NCI-H2081 treated with DMSO at 0.1 percent for 48 hours (cell line): ENCODE data around the gene OPCML.

Experiments used
- DNase-seq: peaks from one replicate; lab custom pipeline; 2025; lab: John Stamatoyannopoulos, UW

The OPCML gene

GRCh38 chr11:132475026-132475425, 1057.3 kb downstream of the OPCML start:
- no peak for DNase-seq

GRCh38 chr11:132472411-132473172, 1059.7 kb downstream of the OPCML start:
- DNase-seq, result no peak

DNA sequence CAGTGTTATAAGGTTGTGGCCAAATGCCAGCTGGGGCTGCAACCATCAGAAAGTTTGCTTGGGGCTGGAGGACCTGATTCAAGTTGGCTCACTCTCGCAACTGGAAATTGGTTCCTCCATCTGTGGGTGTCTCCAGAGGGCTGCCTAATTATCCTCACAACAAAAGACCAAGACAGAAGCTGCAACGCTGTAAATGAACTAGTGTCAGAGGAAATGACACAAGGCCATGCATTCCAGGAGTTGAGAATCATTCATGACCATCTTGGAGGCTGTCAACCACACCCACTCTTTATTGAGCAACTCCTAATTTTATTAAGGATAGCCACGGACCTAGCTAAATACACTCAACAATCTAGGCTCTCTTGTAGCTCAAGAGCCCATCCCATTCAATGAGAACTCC, 1060.8 kb downstream of the OPCML start:
- no peak for DNase-seq

DNA sequence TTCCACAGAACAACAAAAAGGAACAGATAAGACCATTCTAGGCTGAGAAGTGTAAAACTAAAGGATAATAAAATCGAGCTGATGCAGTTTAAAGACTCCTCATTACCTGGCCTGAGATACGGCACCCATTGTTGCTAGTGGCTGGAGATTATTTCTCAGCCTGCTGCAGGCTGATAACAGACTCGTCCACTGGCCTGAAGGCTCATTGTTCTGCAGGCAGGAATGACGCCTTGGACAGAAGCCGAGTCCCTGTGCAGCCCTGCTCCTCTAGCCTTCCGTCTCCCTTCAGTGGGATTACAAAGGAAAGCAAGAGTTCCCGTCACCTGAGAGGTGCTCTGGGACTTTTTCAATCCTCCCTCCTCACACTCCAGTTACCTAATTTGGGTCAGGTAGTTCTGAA, 1065.3 kb downstream of the OPCML start:
- DNase-seq, result no peak

- DNase-seq, result no peak
Measured at GRCh38 chr11:132464939-132465338, 1067.4 kb downstream of the OPCML start.

GRCh38 chr11:132464003-132464342, 1068.3 kb downstream of the OPCML start:
- no peak for DNase-seq

GRCh38 chr11:132463295-132464002, 1068.9 kb downstream of the OPCML start:
- no peak for DNase-seq

DNA sequence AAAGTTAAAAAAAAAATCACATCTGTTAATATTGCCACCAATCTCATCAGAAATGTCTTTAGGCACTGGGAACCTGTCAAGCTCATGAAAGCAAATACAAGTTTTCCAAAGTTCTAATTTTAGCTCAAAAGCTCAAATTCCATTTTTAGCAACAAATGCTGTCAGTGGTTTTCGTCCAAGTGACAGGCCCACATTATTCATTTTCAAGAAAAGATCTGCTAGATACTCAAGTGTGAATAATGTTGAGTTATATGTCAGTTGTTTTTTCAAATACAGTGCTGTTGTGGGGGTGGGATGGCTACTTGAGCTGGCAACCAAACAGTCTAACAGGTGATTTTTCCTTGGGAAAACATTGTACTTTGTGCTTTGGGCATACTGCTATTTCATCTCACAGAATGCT, 1072.6 kb downstream of the OPCML start:
- DNase-seq, result no peak

GRCh38 chr11:132457445-132457844, 1074.9 kb downstream of the OPCML start:
- no peak for DNase-seq

- DNase-seq, result no peak
Measured at GRCh38 chr11:132456751-132457328, 1075.5 kb downstream of the OPCML start.

DNA sequence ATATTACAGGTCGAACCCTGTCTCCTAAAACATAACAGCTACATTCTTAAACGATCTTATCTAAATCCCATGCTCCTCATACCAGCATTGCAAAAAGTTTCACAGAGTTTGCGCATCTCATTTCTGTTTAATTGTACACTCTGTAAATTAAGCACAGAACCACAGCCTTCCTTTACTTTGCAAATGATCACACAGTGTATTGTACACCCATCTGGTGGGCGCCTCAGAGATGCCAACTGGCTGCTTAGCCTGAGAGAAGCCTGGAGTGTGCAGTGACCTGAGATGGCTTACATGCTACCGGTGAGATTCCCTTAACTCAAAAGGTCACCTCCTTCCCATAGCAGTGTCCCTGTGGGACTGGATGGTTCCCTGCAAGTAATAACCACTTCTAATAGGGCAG, 1077.3 kb downstream of the OPCML start:
- DNase-seq, result no peak

DNA sequence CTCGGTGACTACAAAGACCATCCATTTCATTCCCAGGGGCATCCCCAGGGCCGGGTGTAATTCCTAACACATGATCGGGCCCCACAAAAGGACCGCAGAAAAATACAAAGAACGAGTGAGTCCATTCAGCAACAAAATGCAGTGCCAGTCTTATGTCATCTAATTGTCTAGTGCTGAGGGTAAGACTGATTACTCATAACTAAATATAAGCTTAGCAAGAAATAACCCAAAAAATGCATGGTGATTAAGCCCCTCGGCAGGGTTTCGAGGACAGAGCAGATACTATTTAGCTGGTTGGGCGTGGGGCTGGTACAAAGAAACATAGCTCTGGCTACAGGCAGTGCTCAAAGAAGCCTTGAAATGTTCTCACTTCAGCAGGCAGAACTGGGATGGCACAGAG, 1078.9 kb downstream of the OPCML start:
- no peak for DNase-seq

GRCh38 chr11:132452616-132453015, 1079.7 kb downstream of the OPCML start:
- DNase-seq, result no peak

- DNase-seq, result no peak
Measured at GRCh38 chr11:132451942-132452601, 1080.2 kb downstream of the OPCML start.

- no peak for DNase-seq
Measured at GRCh38 chr11:132450631-132451030, 1081.7 kb downstream of the OPCML start.

- no peak for DNase-seq
Measured at GRCh38 chr11:132448334-132448995, 1083.8 kb downstream of the OPCML start.

DNA sequence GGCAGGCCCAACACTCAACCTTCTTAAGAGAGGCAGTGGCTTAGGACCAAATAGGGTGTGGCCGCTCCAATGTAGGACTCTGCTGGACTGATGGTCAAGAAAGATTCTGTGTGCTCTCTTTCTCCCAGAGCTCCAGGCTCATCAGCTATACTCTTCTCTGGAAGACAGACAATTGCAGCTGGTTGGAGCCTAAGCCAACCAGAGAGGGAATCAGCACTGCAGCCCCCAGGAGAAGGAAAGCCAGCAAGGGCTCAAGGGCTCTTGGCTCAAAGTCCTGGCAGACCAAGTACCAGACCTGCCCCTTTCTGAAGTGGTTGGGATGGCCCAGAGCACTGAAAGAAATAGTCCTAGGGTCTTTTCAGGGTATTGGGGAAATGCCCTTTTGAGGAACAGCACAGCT, 1084.5 kb downstream of the OPCML start:
- no peak for DNase-seq

- DNase-seq, result no peak
Measured at GRCh38 chr11:132445859-132446291, 1086.4 kb downstream of the OPCML start.

GRCh38 chr11:132444911-132445310, 1087.4 kb downstream of the OPCML start:
- no peak for DNase-seq

DNA sequence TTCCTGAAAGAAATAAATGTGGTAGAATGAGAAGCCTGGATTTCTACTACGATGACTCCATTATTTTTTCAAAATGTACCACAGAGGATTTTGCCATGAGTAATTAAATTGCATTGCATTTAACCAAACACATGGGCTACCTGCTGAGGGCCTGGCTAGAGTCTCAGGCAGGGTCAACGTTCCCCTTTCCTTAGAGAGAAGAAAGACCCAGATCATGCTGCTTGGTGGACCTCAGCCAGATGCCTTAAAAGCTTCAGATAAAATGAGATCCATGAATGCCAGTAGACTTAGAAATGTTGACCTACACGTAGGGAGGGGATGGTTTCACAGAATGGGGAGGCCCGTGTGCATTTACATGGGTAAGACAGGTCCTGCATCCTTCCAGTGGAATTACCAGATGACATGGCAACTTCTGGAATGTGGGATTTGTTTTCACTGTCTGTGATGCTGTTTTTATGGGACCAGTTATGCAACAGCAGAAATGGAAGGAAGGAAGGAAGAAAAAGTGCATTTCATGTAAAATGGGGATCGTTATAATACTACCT, 1092.5 kb downstream of the OPCML start:
- no peak for DNase-seq

DNA sequence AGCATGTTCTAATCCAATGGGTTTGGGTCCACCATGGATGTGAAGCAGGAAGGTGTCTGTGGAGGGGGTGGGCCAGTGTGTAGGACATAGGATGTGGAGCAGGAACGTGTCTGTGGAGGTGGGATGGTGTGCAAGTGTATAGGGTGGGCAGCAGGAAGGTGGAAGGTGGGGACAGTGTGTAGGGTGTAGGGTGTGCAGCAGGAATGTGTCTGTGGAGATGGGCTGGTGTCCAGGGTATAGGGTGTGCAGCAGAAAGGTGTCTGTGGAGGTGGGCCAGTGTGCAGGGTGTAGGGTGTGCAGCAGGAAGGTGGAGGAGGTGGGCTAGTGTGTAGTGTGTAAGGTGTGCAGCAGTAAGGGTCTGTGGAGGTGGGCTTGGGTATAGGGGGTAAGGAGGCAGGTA, 1093.9 kb downstream of the OPCML start:
- DNase-seq, result no peak
